Measurements from ENCODE around the gene MACF1.

DNA sequence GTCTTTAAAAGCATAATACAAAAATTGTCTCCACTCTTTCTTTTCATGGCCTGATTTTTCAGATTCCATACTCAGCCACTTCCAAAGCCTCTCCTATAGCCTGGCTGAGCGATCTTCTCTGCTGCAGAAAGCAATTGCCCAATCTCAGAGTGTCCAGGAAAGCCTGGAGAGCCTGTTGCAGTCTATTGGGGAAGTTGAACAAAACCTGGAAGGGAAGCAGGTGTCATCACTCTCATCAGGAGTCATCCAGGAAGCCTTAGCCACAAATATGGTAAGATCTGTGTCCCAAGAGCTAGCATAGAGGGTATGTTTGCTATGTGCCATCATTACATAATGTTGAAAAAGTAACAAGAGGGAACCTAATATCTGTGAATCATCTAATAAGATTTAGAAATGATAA, 156.2 kb downstream of the MACF1 start:
- no peak for TF ChIP-seq EZH2 (IDR thresholded peaks at IDR 0.05)
- TF ChIP-seq, protein P1, sequence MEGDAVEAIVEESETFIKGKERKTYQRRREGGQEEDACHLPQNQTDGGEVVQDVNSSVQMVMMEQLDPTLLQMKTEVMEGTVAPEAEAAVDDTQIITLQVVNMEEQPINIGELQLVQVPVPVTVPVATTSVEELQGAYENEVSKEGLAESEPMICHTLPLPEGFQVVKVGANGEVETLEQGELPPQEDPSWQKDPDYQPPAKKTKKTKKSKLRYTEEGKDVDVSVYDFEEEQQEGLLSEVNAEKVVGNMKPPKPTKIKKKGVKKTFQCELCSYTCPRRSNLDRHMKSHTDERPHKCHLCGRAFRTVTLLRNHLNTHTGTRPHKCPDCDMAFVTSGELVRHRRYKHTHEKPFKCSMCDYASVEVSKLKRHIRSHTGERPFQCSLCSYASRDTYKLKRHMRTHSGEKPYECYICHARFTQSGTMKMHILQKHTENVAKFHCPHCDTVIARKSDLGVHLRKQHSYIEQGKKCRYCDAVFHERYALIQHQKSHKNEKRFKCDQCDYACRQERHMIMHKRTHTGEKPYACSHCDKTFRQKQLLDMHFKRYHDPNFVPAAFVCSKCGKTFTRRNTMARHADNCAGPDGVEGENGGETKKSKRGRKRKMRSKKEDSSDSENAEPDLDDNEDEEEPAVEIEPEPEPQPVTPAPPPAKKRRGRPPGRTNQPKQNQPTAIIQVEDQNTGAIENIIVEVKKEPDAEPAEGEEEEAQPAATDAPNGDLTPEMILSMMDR (IDR thresholded peaks at IDR 0.05) = no peak

Data from neural progenitor cell (in vitro differentiated cells).